DND-41 (cell line): ENCODE measurements around the gene INSC.

Experiments
- CTCF ChIP-seq: IDR thresholded peaks from 2 replicates; pipeline ENCODE4 v1.5.1; 2012; ENCODE audit warnings: borderline replicate concordance, low read length, moderate library complexity, mild to moderate bottlenecking; ENCODE audit not compliant: poor library complexity, severe bottlenecking; ENCODE audit errors: extremely low read depth
- EZH2 ChIP-seq: IDR thresholded peaks from 3 replicates; pipeline ENCODE4 v1.6.1; 2012; ENCODE audit warnings: borderline replicate concordance, low read depth, mild to moderate bottlenecking, moderate library complexity, low read length, inconsistent platforms; ENCODE audit not compliant: severe bottlenecking

GRCh38 chr11:15142838-15143237 is 28.1 kb downstream of the INSC start:
- no peak for TF ChIP-seq CTCF
- TF ChIP-seq EZH2: no peak
